ENCODE results near the gene TRIM50.

- TF ChIP-seq CTCF (IDR thresholded peaks at IDR 0.05; ENCODE audit: low read length) (no peak), EZH2 (IDR thresholded peaks at IDR 0.05; ENCODE audit: borderline replicate concordance, low read length) (no peak)
Measured at GRCh38 chr7:73342645-73343044, 14.8 kb upstream of the TRIM50 start.
